RWPE2 (cell line): ENCODE data around the gene BRIP1.

ENCODE experiments used
- ATAC-seq: fragments of 200-7000 bp; cut with Tn5 transposase; 3 replicates; pipeline ENCODE4 v1.9.1; 2021; ENCODE audit warnings: low read depth
- DNase-seq: peaks from one replicate; pipeline ENCODE4 v3.0.0-alpha.2; 2020; ENCODE audit warnings: low spot score
- H3K27ac ChIP-seq: fragments of 450-650 bp; 2 replicates; pipeline ENCODE4 v1.5.1; 2017; ENCODE audit warnings: mild to moderate bottlenecking; ENCODE audit not compliant: poor library complexity, severe bottlenecking
- H3K27me3 ChIP-seq: fragments of 250-450 bp; sonication (Bioruptor Pico); 2 replicates; pipeline ENCODE4 v1.5.1; 2021; ENCODE audit warnings: mild to moderate bottlenecking, moderate library complexity; ENCODE audit not compliant: insufficient read depth, poor library complexity, severe bottlenecking
- H3K36me3 ChIP-seq: fragments of 250-450 bp; sonication (Bioruptor Pico); 2 replicates; pipeline ENCODE4 v1.5.1; 2020; ENCODE audit warnings: low read depth, mild to moderate bottlenecking, moderate library complexity
- H3K4me1 ChIP-seq: fragments of 250-450 bp; sonication (Bioruptor Pico); 2 replicates; pipeline ENCODE4 v1.5.1; 2021; ENCODE audit warnings: mild to moderate bottlenecking, moderate library complexity; ENCODE audit not compliant: insufficient read depth, poor library complexity, severe bottlenecking
- H3K4me3 ChIP-seq: fragments of 250-450 bp; sonication (Bioruptor Pico); 2 replicates; pipeline ENCODE4 v1.5.1; 2021; ENCODE audit warnings: mild to moderate bottlenecking, moderate library complexity; ENCODE audit not compliant: severe bottlenecking
- H3K9me3 ChIP-seq: fragments of 250-450 bp; sonication (Bioruptor Pico); 2 replicates; pipeline ENCODE4 v1.5.1; 2021; ENCODE audit warnings: mild to moderate bottlenecking, moderate library complexity; ENCODE audit not compliant: severe bottlenecking
- CTCF ChIP-seq: fragments of 450-650 bp; IDR thresholded peaks from one replicate; pipeline ENCODE4 v1.5.1; 2017; ENCODE audit warnings: mild to moderate bottlenecking, moderate library complexity; ENCODE audit not compliant: poor library complexity, severe bottlenecking

The BRIP1 gene

GRCh38 chr17:61737820-61738219, 125.5 kb downstream of the BRIP1 start:
- H3K27me3 ChIP-seq: no peaks in the 10 kb centered on the region
- no peak for DNase-seq
- no peak for ATAC-seq
- no peak overlapping the region for H3K27ac ChIP-seq
- peaks cover 67% of the 10 kb centered on the region for H3K36me3 ChIP-seq
- no peaks in the 10 kb centered on the region for H3K4me1 ChIP-seq
- H3K4me3 ChIP-seq: no peak overlapping the region
- H3K9me3 ChIP-seq: peaks cover 8% of the 10 kb centered on the region
- no peak for TF ChIP-seq CTCF

- Histone ChIP-seq H3K27me3 (no peaks in the 10 kb centered on the region), H3K4me1 (no peaks in the 10 kb centered on the region), H3K36me3 (peaks cover 56% of the 10 kb centered on the region), H3K4me3 (no peak overlapping the region), H3K27ac (no peak overlapping the region), H3K9me3 (peaks cover 8% of the 10 kb centered on the region)
- ATAC-seq (no peak), DNase-seq (no peak)
- TF ChIP-seq CTCF: no peak
These were observed 126.9 kb downstream of the BRIP1 start for GRCh38 chr17:61736438-61736837.

- no peak overlapping the region for H3K27ac ChIP-seq
- ATAC-seq: no peak
- DNase-seq: no peak
- H3K36me3 ChIP-seq: peaks cover 50% of the 10 kb centered on the region
- peaks cover 8% of the 10 kb centered on the region for H3K9me3 ChIP-seq
- H3K4me1 ChIP-seq: no peaks in the 10 kb centered on the region
- H3K4me3 ChIP-seq: no peak overlapping the region
- no peaks in the 10 kb centered on the region for H3K27me3 ChIP-seq
- TF ChIP-seq CTCF: no peak
These were observed 127.5 kb downstream of the BRIP1 start for GRCh38 chr17:61735807-61736206.

- Histone ChIP-seq H3K4me1 (no peaks in the 10 kb centered on the region), H3K36me3 (peaks cover 53% of the 10 kb centered on the region), H3K4me3 (no peak overlapping the region), H3K27ac (no peak overlapping the region), H3K27me3 (no peaks in the 10 kb centered on the region), H3K9me3 (peaks cover 8% of the 10 kb centered on the region)
- no peak for TF ChIP-seq CTCF
- no peak for ATAC-seq
- no peak for DNase-seq
These were observed 128.9 kb downstream of the BRIP1 start for GRCh38 chr17:61734466-61734865.

- peaks cover 8% of the 10 kb centered on the region for H3K9me3 ChIP-seq
- ATAC-seq: no peak
- no peak overlapping the region for H3K4me3 ChIP-seq
- TF ChIP-seq CTCF: no peak
- no peak for DNase-seq
- H3K27me3 ChIP-seq: no peaks in the 10 kb centered on the region
- peaks cover 53% of the 10 kb centered on the region for H3K36me3 ChIP-seq
- no peaks in the 10 kb centered on the region for H3K4me1 ChIP-seq
- no peak overlapping the region for H3K27ac ChIP-seq
These were observed 129.3 kb downstream of the BRIP1 start for GRCh38 chr17:61734012-61734411.
